Right lobe of liver (tissue), 6 donors: ENCODE measurements around the gene SH2B2. TPM values are rescaled to one million over a fixed set of nuclear protein-coding genes. Genes with fewer than 3 reads are reported as not detected.

Experiments used
- ATAC-seq, 4 donors: fragments of 200-7000 bp; cut with Tn5 transposase; one replicate each; pipeline ENCODE4 v1.9.1; 2020; ENCODE audit warnings: mild to moderate bottlenecking in 4 of 4, moderate library complexity in 4 of 4
- DNase-seq, 3 donors: peaks; one replicate each; pipeline ENCODE4 v3.0.0-alpha.2; 2020
- H3K27ac ChIP-seq, 3 donors: fragments of 200-600 bp; one replicate each; pipeline ENCODE4 v1.8.0; 2022
- H3K27me3 ChIP-seq, 2 donors: fragments of 200-600 bp; one replicate each; pipeline ENCODE4 v1.8.0; 2022
- H3K36me3 ChIP-seq, 4 donors: fragments of 200-600 bp; sonication (generic) in 1 of 4; one replicate each; pipeline versions ENCODE4 v1.5.1 to v1.8.0; 2017 to 2022; ENCODE audit warnings: control low read depth in 1 of 4
- H3K4me1 ChIP-seq, 4 donors: fragments of 200-600 bp; sonication (generic) in 1 of 4; one replicate each; pipeline versions ENCODE4 v1.5.1 to v1.8.0; 2017 to 2022; ENCODE audit warnings: control low read depth in 1 of 4
- H3K4me3 ChIP-seq, 3 donors: fragments of 200-600 bp; one replicate each; pipeline ENCODE4 v1.8.0; 2022
- H3K9me3 ChIP-seq, 4 donors: fragments of 200-600 bp; sonication (generic) in 1 of 4; one replicate each; pipeline versions ENCODE4 v1.5.1 to v1.8.0; 2017 to 2022; ENCODE audit warnings: control low read depth in 1 of 4
- POLR2A ChIP-seq: fragments of 450-650 bp; IDR thresholded peaks from one replicate; pipeline ENCODE4 v1.6.1; 2017; ENCODE audit warnings: antibody characterized with exemption, mild to moderate bottlenecking
- WGBS: methylation state at CpG from one replicate; pipeline ENCODE4 v1.1.6; 2018; ENCODE audit warnings: low coverage, low lambda C conversion rate; ENCODE audit not compliant: insufficient coverage; ENCODE audit errors: missing lambda C conversion rate; 5-methylcytosine and 5-hydroxymethylcytosine counted together
- intact Hi-C, 2 donors: fragments of 100-400 bp; cut with DNase I; formaldehyde crosslinking; loops; one replicate each; pipeline versions ENCODE4 v1.11.2 to v1.14.1; 2022
- total RNA-seq, 6 experiments: library from RNA; depleted of rRNA in 2 of 6; stranded (reverse); fragments of >200 nt in 2 of 6; fragmentation: NEBNext Ultra II Directional in 3 of 6; extraction: Animal tissue kit (Norgen Biotek cat#: 25700) in 3 of 6; gene quantifications; one replicate each; pipeline versions ENCODE4 v1.1.0 to v1.2.4, GENCODE V29; 2016 to 2023
- TF ChIP-seq, protein P1 (sequence below), 4 donors: fragments of 200-600 bp in 3 of 4; fragments of 450-650 bp in 1 of 4; IDR thresholded peaks; one replicate each; pipeline versions ENCODE4 v1.5.1 to v1.8.0; 2016 to 2022; ENCODE audit warnings: antibody characterized with exemption in 4 of 4, mild to moderate bottlenecking in 2 of 4
- donor health status: DM: no; HTN: yes; CAD: no.
- donor health status: DM: no; HTN: no; CAD: no.
- donor health status: DM: no; HTN: no; CAD: no.
- donor health status: DM: no; HTN: yes; CAD: no.
- donor health status: DM: no; HTN: yes; CAD: no.

Gene SH2B2
- total RNA-seq, 6 experiments from 2014 or later, result 1.7 to 3.1 (median 2.6) TPM

DNA sequence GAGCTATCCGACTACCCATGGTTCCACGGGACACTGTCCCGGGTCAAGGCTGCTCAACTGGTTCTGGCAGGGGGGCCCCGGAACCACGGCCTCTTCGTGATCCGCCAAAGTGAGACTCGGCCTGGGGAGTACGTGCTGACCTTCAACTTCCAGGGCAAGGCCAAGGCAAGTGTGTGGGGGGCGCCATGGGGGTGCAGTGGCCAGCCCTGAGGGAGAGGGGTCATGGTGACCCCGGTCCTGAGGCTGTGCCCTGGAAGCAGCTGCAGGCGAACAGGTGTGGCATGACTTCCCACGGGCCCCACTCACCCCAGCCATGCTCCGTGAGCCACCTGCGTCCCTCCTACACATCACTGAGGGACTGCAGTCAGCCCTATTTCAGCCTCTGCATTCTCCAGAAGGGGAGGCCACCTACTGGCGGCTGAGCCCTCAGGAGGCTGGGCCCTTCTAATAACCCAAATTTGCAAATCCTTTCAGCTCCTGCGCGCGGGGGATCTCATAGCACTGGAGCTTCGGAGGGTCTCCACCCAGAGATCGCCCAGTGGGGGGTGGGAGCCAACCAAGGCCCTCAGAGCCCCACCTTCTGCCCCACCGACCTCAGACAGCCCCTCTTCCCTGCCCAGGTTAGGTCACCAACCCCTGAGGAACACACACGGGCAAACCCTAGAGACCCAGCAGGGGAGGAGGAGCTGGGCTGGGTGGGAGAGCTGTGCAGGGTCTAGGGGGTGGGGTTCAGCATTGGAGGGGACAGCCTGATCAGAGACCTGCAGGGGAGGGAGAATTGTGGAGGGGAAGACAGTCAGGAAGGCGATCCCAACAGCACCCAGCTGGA is 30.8 kb downstream of the SH2B2 start:
- H3K36me3 ChIP-seq, result no peaks in the 10 kb centered on the region
- H3K27ac ChIP-seq, result no peak overlapping the region
- peak in 1 of 3 donors; percentile 44 for DNase-seq
- H3K9me3 ChIP-seq, result no peaks in the 10 kb centered on the region
- WGBS, result 87% methylated on average over 4 of the region's 24 CpGs
- intact Hi-C loops, result no loop called here
- no peak for ATAC-seq
- no peaks in the 10 kb centered on the region for H3K4me1 ChIP-seq
- no peak overlapping the region for H3K4me3 ChIP-seq
- no peak for TF ChIP-seq POLR2A
- TF ChIP-seq, protein P1, sequence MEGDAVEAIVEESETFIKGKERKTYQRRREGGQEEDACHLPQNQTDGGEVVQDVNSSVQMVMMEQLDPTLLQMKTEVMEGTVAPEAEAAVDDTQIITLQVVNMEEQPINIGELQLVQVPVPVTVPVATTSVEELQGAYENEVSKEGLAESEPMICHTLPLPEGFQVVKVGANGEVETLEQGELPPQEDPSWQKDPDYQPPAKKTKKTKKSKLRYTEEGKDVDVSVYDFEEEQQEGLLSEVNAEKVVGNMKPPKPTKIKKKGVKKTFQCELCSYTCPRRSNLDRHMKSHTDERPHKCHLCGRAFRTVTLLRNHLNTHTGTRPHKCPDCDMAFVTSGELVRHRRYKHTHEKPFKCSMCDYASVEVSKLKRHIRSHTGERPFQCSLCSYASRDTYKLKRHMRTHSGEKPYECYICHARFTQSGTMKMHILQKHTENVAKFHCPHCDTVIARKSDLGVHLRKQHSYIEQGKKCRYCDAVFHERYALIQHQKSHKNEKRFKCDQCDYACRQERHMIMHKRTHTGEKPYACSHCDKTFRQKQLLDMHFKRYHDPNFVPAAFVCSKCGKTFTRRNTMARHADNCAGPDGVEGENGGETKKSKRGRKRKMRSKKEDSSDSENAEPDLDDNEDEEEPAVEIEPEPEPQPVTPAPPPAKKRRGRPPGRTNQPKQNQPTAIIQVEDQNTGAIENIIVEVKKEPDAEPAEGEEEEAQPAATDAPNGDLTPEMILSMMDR (IDR thresholded peaks at IDR 0.05), result no peak
- no peaks in the 10 kb centered on the region for H3K27me3 ChIP-seq

DNA sequence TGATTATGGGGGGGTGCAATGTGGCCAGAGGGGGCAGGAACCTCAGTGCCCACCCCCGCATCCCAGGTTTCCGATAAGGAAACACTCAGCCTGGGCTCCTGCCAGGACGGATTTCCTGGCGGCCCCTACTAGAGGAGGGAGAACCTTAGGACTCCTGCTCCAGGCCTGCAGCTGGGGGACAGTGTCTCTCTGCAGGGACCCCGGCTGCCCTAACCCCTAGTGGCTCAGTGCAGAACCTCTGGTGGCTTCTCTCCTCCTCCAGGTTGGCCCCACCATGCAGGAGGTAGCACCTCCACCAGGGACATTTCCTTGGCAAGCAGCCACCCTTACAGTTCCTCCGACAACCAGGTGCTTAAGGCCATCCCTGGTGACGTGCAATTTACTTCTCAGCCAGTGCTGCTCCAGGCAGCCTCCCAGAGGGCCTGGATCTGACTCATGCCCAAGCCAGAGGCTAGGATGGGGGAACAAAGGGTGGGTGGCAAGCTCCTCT is 31.9 kb downstream of the SH2B2 start:
- intact Hi-C loops, result no loop called here
- H3K36me3 ChIP-seq, result no peaks in the 10 kb centered on the region
- WGBS, result no CpG with 5 or more reads among the region's 7 CpGs
- H3K4me3 ChIP-seq, result no peak overlapping the region
- H3K27ac ChIP-seq, result no peak overlapping the region
- TF ChIP-seq, protein P1 (IDR thresholded peaks at IDR 0.05), result no peak
- TF ChIP-seq POLR2A, result no peak
- ATAC-seq (peak; percentile 34 to 62 (median 48)), DNase-seq (peak in 1 of 3 donors; percentile 44)
- no peaks in the 10 kb centered on the region for H3K27me3 ChIP-seq
- no peaks in the 10 kb centered on the region for H3K4me1 ChIP-seq
- H3K9me3 ChIP-seq, result no peaks in the 10 kb centered on the region

DNA sequence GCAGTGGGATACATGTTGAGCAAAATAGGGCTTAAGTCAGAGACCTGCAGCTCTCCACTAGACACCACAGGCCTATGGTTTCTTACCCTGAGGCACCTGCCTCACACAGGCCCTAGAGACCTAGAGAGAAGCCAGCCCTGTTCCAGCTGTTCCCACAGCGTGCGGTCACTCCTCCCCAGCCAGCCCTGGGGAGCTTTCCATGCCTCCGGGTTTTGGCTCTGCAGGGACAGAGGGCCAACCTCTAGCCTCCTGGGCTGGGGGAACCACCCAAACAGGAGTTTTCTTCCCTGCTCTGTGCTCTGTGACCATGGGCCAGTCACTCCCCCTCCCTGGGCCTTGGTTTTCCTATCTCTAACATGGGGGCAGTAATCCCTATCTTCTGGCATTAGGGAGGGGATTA is 33.0 kb downstream of the SH2B2 start:
- no peak for TF ChIP-seq POLR2A
- TF ChIP-seq, protein P1 (IDR thresholded peaks at IDR 0.05), result no peak
- H3K4me3 ChIP-seq, result no peak overlapping the region
- ATAC-seq (no peak), DNase-seq (peak in 1 of 3 donors; percentile 12)
- H3K27ac ChIP-seq, result no peak overlapping the region
- H3K4me1 ChIP-seq, result no peaks in the 10 kb centered on the region
- WGBS, result no CpG with 5 or more reads among the region's 3 CpGs
- H3K9me3 ChIP-seq, result no peaks in the 10 kb centered on the region
- H3K27me3 ChIP-seq, result no peaks in the 10 kb centered on the region
- intact Hi-C loops, result no loop called here
- no peaks in the 10 kb centered on the region for H3K36me3 ChIP-seq

DNA sequence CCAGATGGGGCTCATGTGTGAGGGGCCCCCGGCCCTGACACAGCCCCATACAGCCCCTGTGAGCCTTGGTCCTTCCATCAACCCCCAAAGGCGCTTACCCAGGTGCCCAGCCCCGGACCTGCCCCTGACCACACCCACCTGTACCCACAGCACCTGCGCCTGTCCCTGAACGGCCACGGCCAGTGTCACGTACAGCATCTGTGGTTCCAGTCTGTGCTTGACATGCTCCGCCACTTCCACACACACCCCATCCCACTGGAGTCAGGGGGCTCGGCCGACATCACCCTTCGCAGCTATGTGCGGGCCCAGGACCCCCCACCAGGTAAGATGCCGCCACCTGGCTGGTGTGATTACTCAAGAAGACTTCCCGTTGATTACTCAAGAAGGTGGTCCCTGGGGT is 33.5 kb downstream of the SH2B2 start:
- Histone ChIP-seq H3K4me3 (no peak overlapping the region), H3K36me3 (no peaks in the 10 kb centered on the region), H3K9me3 (no peaks in the 10 kb centered on the region), H3K4me1 (no peaks in the 10 kb centered on the region), H3K27me3 (no peaks in the 10 kb centered on the region), H3K27ac (no peak overlapping the region)
- DNase-seq, result peak in 1 of 3 donors; percentile 35
- TF ChIP-seq, protein P1 (IDR thresholded peaks at IDR 0.05), result no peak
- TF ChIP-seq POLR2A, result no peak
- whole genome bisulfite sequencing, result no CpG with 5 or more reads among the region's 14 CpGs
- intact Hi-C loops, result no loop called here
- ATAC-seq, result no peak
